Right atrium auricular region (tissue), 2 donors: ENCODE measurements around the gene KLRF1. TPM values are rescaled to one million over a fixed set of nuclear protein-coding genes. Genes with fewer than 3 reads are reported as not detected.

Experiments used
- DNase-seq: peaks from one replicate; pipeline ENCODE4 v3.0.0-alpha.2; 2019; ENCODE audit warnings: low spot score
- H3K27ac ChIP-seq, 2 donors: fragments of 200-600 bp; sonication (generic); 1 replicate in 1 of 2; 2 replicates in 1 of 2; pipeline ENCODE4 v1.5.1; 2016 to 2019
- H3K27me3 ChIP-seq, 2 donors: fragments of 200-600 bp; sonication (generic); one replicate each; pipeline versions ENCODE4 v1.5.1 to v1.6.0; 2017 to 2019
- H3K36me3 ChIP-seq: fragments of 200-600 bp; sonication (generic); one replicate; pipeline ENCODE4 v1.5.1; 2016
- H3K4me1 ChIP-seq, 2 donors: fragments of 200-600 bp; sonication (generic); one replicate each; pipeline versions ENCODE4 v1.5.1 to v1.6.0; 2017 to 2019
- H3K4me3 ChIP-seq, 2 donors: fragments of 200-600 bp; sonication (generic); 1 replicate in 1 of 2; 2 replicates in 1 of 2; pipeline ENCODE4 v1.5.1; 2017 to 2019; ENCODE audit warnings: mild to moderate bottlenecking in 1 of 2, moderate library complexity in 1 of 2
- H3K9me3 ChIP-seq, 2 donors: fragments of 200-600 bp; sonication (generic); one replicate each; pipeline ENCODE4 v1.5.1; 2019
- total RNA-seq, 2 donors: library from RNA; depleted of rRNA; stranded (reverse); fragments of >200 nt; gene quantifications; one replicate each; pipeline ENCODE4 v1.1.0, GENCODE V29; 2016
- TF ChIP-seq, protein P1 (sequence below), 2 donors: fragments of 200-600 bp; sonication (generic); IDR thresholded peaks; one replicate each; pipeline ENCODE4 v1.5.1; 2019; ENCODE audit warnings: antibody characterized with exemption in 2 of 2

KLRF1 gene
- total RNA-seq, 2 donors from 2014 or later: 0.47 TPM; not detected in 1

- no peaks in the 10 kb centered on the region for H3K4me1 ChIP-seq
- no peak overlapping the region for H3K27ac ChIP-seq
- DNase-seq: no peak
- TF ChIP-seq, protein P1, sequence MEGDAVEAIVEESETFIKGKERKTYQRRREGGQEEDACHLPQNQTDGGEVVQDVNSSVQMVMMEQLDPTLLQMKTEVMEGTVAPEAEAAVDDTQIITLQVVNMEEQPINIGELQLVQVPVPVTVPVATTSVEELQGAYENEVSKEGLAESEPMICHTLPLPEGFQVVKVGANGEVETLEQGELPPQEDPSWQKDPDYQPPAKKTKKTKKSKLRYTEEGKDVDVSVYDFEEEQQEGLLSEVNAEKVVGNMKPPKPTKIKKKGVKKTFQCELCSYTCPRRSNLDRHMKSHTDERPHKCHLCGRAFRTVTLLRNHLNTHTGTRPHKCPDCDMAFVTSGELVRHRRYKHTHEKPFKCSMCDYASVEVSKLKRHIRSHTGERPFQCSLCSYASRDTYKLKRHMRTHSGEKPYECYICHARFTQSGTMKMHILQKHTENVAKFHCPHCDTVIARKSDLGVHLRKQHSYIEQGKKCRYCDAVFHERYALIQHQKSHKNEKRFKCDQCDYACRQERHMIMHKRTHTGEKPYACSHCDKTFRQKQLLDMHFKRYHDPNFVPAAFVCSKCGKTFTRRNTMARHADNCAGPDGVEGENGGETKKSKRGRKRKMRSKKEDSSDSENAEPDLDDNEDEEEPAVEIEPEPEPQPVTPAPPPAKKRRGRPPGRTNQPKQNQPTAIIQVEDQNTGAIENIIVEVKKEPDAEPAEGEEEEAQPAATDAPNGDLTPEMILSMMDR (IDR thresholded peaks at IDR 0.05): no peak
- no peaks in the 10 kb centered on the region for H3K9me3 ChIP-seq
- H3K27me3 ChIP-seq: no peaks in the 10 kb centered on the region
- no peak overlapping the region for H3K4me3 ChIP-seq
- no peaks in the 10 kb centered on the region for H3K36me3 ChIP-seq
Measured at GRCh38 chr12:9888665-9889273, 61.5 kb downstream of the KLRF1 start.

Other genes starting within 250 kb of the KLRF1 start
- gene KLRB1, start 219.6 kb upstream of the KLRF1 start, total RNA-seq: under 1 TPM in 1 of 2 donors, not detected in 1; 0.75 TPM
- 1 to 10 TPM; 6.5 to 6.9 TPM for gene CLEC2D, start 157.8 kb upstream of the KLRF1 start, total RNA-seq
- gene CLECL1, start 94.4 kb upstream of the KLRF1 start, total RNA-seq: not detected
- gene CD69, start 66.6 kb upstream of the KLRF1 start, total RNA-seq: 1 to 10 TPM; 1.7 to 2.6 TPM
- 1 to 10 TPM; 3.9 to 4.9 TPM for gene CLEC2B, start 41.9 kb downstream of the KLRF1 start, total RNA-seq
- not detected for gene KLRF2, start 54.0 kb downstream of the KLRF1 start, total RNA-seq
- not detected for gene CLEC2A, start 104.9 kb downstream of the KLRF1 start, total RNA-seq
- gene CLEC12A, start 143.9 kb downstream of the KLRF1 start, total RNA-seq: 1 to 10 TPM in 1 of 2 donors, under 1 TPM in 1; 0.47 to 1.3 TPM
- not detected for gene CLEC1B, start 171.6 kb downstream of the KLRF1 start, total RNA-seq
- not detected for gene CLEC12B, start 183.1 kb downstream of the KLRF1 start, total RNA-seq
- not detected for gene CLEC9A, start 203.2 kb downstream of the KLRF1 start, total RNA-seq